IMR-90 (cell line): ENCODE data around the gene ERCC8. TPM values are rescaled to one million over a fixed set of nuclear protein-coding genes. Genes with fewer than 3 reads are reported as not detected.

Experiments used
- ATAC-seq: fragments of 200-7000 bp; cut with Tn5 transposase; 2 replicates; pipeline ENCODE4 v1.9.1; 2020; ENCODE audit warnings: low read depth, mild to moderate bottlenecking, moderate library complexity
- Bru-seq: library from RNA; stranded (reverse); fragments of 400-500 nt; gene quantifications from one replicate; lab custom pipeline; 2021; lab: Mats Ljungman, UMichigan
- BruChase-seq, 2 experiments: library from RNA; stranded (reverse); fragments of 400-500 nt; gene quantifications; one replicate each; lab custom pipeline; 2021; lab: Mats Ljungman, UMichigan
- BruUV-seq: library from RNA; stranded (reverse); fragments of 400-500 nt; replicated peaks from 2 replicates; lab custom pipeline; 2021; lab: Mats Ljungman, UMichigan
- CTCF ChIA-PET: fragments of 300-600 bp; formaldehyde crosslinking; extraction: SDS; loops from one replicate; lab custom pipeline; 2021; ENCODE audit warnings: antibody characterized with exemption; lab: Yijun Ruan, JAX
- POLR2A ChIA-PET: fragments of 300-600 bp; sonication (Branson Sonifier 250); formaldehyde crosslinking; loops from one replicate; lab custom pipeline; 2022; ENCODE audit warnings: antibody characterized with exemption; ENCODE audit not compliant: unreplicated experiment; lab: Charles Lee
- DNase-seq: peaks from one replicate; pipeline ENCODE4 v3.0.0; 2013
- H2AFZ ChIP-seq: replicated peaks from 2 replicates; pipeline ENCODE3; 2013; ENCODE audit warnings: low read length, mild to moderate bottlenecking; ENCODE audit not compliant: poor library complexity
- H2AK5ac ChIP-seq: 2 replicates; pipeline ENCODE4 v1.6.1; 2013; ENCODE audit warnings: low read depth, low read length, inconsistent platforms
- H2AK9ac ChIP-seq: replicated peaks from 2 replicates; pipeline ENCODE3; 2013; ENCODE audit warnings: mild to moderate bottlenecking, low read depth, low read length, moderate library complexity; ENCODE audit not compliant: poor library complexity
- H2BK120ac ChIP-seq: 2 replicates; pipeline ENCODE4 v1.6.1; 2013; ENCODE audit warnings: low read depth, low read length, inconsistent platforms
- H2BK15ac ChIP-seq: 3 replicates; pipeline ENCODE4 v1.6.1; 2013; ENCODE audit warnings: low read depth, low read length, inconsistent platforms
- H2BK20ac ChIP-seq: 2 replicates; pipeline ENCODE4 v1.6.1; 2013; ENCODE audit warnings: low read depth, mild to moderate bottlenecking, inconsistent platforms, low read length, moderate library complexity
- H2BK5ac ChIP-seq: 2 replicates; pipeline ENCODE4 v1.6.1; 2013; ENCODE audit warnings: mild to moderate bottlenecking, low read depth, low read length, inconsistent platforms; ENCODE audit not compliant: poor library complexity, severe bottlenecking
- H3K14ac ChIP-seq: replicated peaks from 2 replicates; pipeline ENCODE4 v1.6.1; 2013; ENCODE audit warnings: low read depth, low read length, inconsistent platforms
- H3K18ac ChIP-seq: 2 replicates; pipeline ENCODE4 v1.6.1; 2013; ENCODE audit warnings: low read depth, low read length, control low read depth
- H3K23ac ChIP-seq: 2 replicates; pipeline ENCODE4 v1.6.1; 2013; ENCODE audit warnings: low read depth, low read length, inconsistent platforms
- H3K27ac ChIP-seq: 2 replicates; pipeline ENCODE4 v1.5.1; 2013; ENCODE audit warnings: mild to moderate bottlenecking, control low read depth, low read length; ENCODE audit not compliant: insufficient read depth
- H3K27me3 ChIP-seq: 2 replicates; pipeline ENCODE4 v1.6.1; 2013; ENCODE audit warnings: low read length; ENCODE audit not compliant: control insufficient read depth, insufficient read depth
- H3K36me3 ChIP-seq: 2 replicates; pipeline ENCODE4 v1.6.1; 2013; ENCODE audit warnings: low read length, mixed read lengths; ENCODE audit not compliant: control insufficient read depth, insufficient read depth
- H3K4ac ChIP-seq: 2 replicates; pipeline ENCODE4 v1.6.1; 2013; ENCODE audit warnings: low read depth, low read length, inconsistent platforms
- H3K4me1 ChIP-seq: 2 replicates; pipeline ENCODE4 v1.6.1; 2013; ENCODE audit warnings: low read length, mixed read lengths; ENCODE audit not compliant: control insufficient read depth, insufficient read depth
- H3K4me2 ChIP-seq: 2 replicates; pipeline ENCODE4 v1.6.1; 2013; ENCODE audit warnings: low read depth, mild to moderate bottlenecking, control low read depth, low read length, moderate library complexity
- H3K4me3 ChIP-seq: 2 replicates; pipeline ENCODE4 v1.5.1; 2013; ENCODE audit warnings: low read depth, mild to moderate bottlenecking, control low read depth, low read length, moderate library complexity; ENCODE audit not compliant: insufficient read depth
- H3K56ac ChIP-seq: 2 replicates; pipeline ENCODE4 v1.6.1; 2013; ENCODE audit warnings: low read length, inconsistent platforms; ENCODE audit not compliant: insufficient read depth; ENCODE audit errors: extremely low read depth
- H3K79me1 ChIP-seq, 2 experiments: 2 replicates each; pipeline ENCODE4 v1.6.1; 2013; ENCODE audit warnings: low read length in 2 of 2, inconsistent platforms in 1 of 2, low read depth in 1 of 2
- H3K9ac ChIP-seq: 2 replicates; pipeline ENCODE4 v1.6.1; 2013; ENCODE audit warnings: low read depth, low read length, control low read depth
- H3K9me1 ChIP-seq: 2 replicates; pipeline ENCODE4 v1.6.1; 2013; ENCODE audit warnings: low read length, inconsistent platforms; ENCODE audit not compliant: insufficient read depth
- H3K9me3 ChIP-seq: 2 replicates; pipeline ENCODE4 v1.6.1; 2013; ENCODE audit warnings: low read length; ENCODE audit not compliant: control insufficient read depth, insufficient read depth
- H4K20me1 ChIP-seq: 2 replicates; pipeline ENCODE4 v1.6.1; 2013; ENCODE audit warnings: low read length, inconsistent platforms; ENCODE audit not compliant: insufficient read depth
- H4K5ac ChIP-seq: 2 replicates; pipeline ENCODE4 v1.6.1; 2013; ENCODE audit warnings: mild to moderate bottlenecking, low read depth, low read length, control low read depth
- H4K8ac ChIP-seq, 2 experiments: 2 replicates each; pipeline ENCODE4 v1.6.1; 2013; ENCODE audit warnings: low read depth in 2 of 2, low read length in 2 of 2, control low read depth in 1 of 2, inconsistent platforms in 1 of 2
- H4K91ac ChIP-seq: 2 replicates; pipeline ENCODE4 v1.6.1; 2013; ENCODE audit warnings: low read depth, low read length, inconsistent platforms; ENCODE audit not compliant: insufficient read depth
- BHLHE40 ChIP-seq: fragments of 150-350 bp; IDR thresholded peaks from 2 replicates; pipeline ENCODE4 v1.6.1; 2016; ENCODE audit warnings: mild to moderate bottlenecking, low read depth, low read length
- MXI1 ChIP-seq: IDR thresholded peaks from 2 replicates; pipeline ENCODE4 v1.6.1; 2012; ENCODE audit warnings: low read depth, mild to moderate bottlenecking, low read length, moderate library complexity, borderline replicate concordance
- POLR2A ChIP-seq: IDR thresholded peaks from 2 replicates; pipeline ENCODE4 v1.6.1; 2012; ENCODE audit warnings: mild to moderate bottlenecking, low read depth, low read length
- WGBS, 2 experiments: methylation state at CpG; one replicate each; pipeline versions ENCODE4 v1.1.5 to v1.1.7; 2013; ENCODE audit warnings: missing lambda C conversion rate in 2 of 2; ENCODE audit not compliant: insufficient read length in 1 of 2; ENCODE audit errors: extremely low coverage in 2 of 2; 5-methylcytosine and 5-hydroxymethylcytosine counted together
- dilution Hi-C: fragments of 300-500 bp; cut with HindIII; formaldehyde crosslinking; loops from one replicate; pipeline ENCODE4 v1.14.3; 2018; ENCODE audit warnings: low sequenced_read_pairs; ENCODE audit not compliant: unreplicated experiment
- in situ Hi-C: fragments of 300-500 bp; cut with MboI; formaldehyde crosslinking; loops from 3 replicates; pipeline ENCODE4 v1.14.3; 2019; ENCODE audit warnings: low sequenced_read_pairs, inconsistent platforms, mixed read lengths
- intact Hi-C: fragments of 100-400 bp; cut with micrococcal nuclease; formaldehyde crosslinking; loops from 2 replicates; pipeline ENCODE4 v1.10.0; 2022
- long read RNA-seq: library from polyadenylated mRNA; unstranded; transcript quantifications from one replicate; pipeline ENCODE4 v2.0.0, GENCODE V29; 2021; ENCODE audit not compliant: unreplicated experiment
- polyA plus RNA-seq, 3 experiments: library from polyadenylated mRNA; depleted of rRNA; stranded (reverse); fragments of >200 nt; gene quantifications; 2 replicates each; pipeline ENCODE4 v1.2.3, GENCODE V29; 2012; ENCODE audit warnings: low replicate concordance in 1 of 3
- total RNA-seq: library from RNA; depleted of rRNA; stranded (reverse); fragments of >200 nt; gene quantifications from 2 replicates; pipeline ENCODE4 v1.2.3, GENCODE V29; 2012; rRNA removed

The ERCC8 gene, protein sequence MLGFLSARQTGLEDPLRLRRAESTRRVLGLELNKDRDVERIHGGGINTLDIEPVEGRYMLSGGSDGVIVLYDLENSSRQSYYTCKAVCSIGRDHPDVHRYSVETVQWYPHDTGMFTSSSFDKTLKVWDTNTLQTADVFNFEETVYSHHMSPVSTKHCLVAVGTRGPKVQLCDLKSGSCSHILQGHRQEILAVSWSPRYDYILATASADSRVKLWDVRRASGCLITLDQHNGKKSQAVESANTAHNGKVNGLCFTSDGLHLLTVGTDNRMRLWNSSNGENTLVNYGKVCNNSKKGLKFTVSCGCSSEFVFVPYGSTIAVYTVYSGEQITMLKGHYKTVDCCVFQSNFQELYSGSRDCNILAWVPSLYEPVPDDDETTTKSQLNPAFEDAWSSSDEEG
- 29.2 and 36.7 TPM in 2 replicates for total RNA-seq
- polyA plus RNA-seq (2012; rRNA removed): 9.1 and 12.6 TPM in 2 replicates
- 2.7 and 3.2 TPM in 2 replicates for polyA plus RNA-seq (2012; cell fraction: cytosol; rRNA removed)
- 1.7 and 9.5 TPM in 2 replicates for polyA plus RNA-seq (2012; cell fraction: nucleus; rRNA removed; ENCODE audit: low replicate concordance)
- Bru-seq, nascent RNA: percentile 68 among the genes with signal in this experiment
- percentile 65 among the genes with signal in this experiment for BruChase-seq, experiment 1, labeled RNA remaining after a 6-hour chase
- percentile 69 among the genes with signal in this experiment for BruChase-seq, experiment 2, labeled RNA remaining after a 2-hour chase
- long read RNA-seq, transcript ERCC8-201 (12 exons, 2,017 nt): major isoform, 15 of 21 reads
- long read RNA-seq, partial matches to known transcripts: 1 of 21 reads
- long read RNA-seq, other reads (novel, unspliced or antisense): 5 of 21 reads

DNA sequence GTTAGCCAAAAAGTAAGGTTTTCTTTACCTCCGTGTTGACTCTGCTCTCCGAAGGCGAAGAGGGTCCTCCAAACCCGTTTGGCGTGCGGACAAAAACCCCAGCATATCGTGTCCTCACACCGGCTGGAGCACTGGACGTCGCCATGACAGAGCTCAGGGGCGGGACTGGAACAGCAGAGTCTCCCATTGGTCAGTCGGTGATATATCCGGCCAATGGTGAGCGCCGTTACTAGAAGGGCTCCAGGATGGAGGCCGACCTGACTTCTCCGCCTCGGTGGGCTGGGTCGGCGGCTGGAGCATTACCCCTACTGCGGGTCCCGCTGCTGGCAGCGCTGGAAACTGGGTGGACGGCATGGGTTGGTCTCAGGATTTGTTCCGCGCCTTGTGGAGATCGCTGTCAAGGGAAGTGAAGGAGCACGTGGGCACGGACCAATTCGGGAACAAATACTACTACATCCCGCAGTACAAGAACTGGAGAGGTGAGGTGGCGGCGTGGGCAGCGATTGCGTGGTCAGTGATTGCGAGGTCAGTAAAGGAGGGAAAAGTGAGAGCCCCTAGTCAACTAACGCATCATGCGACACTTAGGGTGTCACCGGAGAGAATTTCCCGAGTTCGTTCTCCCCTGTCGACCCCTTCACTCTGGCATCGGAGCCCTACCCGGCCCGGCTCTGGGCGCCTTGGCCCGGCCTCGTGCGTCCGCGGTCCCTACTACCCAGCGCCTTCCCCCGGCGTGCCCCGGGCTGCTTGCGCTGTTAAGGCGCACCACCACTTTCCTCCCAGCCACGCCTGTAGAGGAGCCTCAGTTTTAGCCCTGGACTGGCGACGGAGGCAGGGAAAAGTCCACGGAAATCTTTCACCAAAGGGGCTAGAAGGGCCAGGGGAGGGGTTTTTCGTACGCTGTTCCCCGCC is at the start of gene ERCC8, which contains the start of gene NDUFAF2:
ERCC8 (minus strand) TSS at position 167 of the 909 bp plus-strand sequence; CDS start at position 105, 62 bp downstream.
NDUFAF2 (plus strand) TSS at position 302 of the 909 bp plus-strand sequence; CDS start at position 353, 51 bp downstream.
- TF ChIP-seq POLR2A: peak; percentile 65; the same call in 1 of the 2 replicates
- TF ChIP-seq BHLHE40: no peak
- peak; percentile 90; the same call in 1 of the 2 replicates for TF ChIP-seq MXI1
- Histone ChIP-seq H3K79me1 (peaks cover 20 to 52% of the 10 kb centered on the region in 2 experiments; a peak in 3 of 4 replicates), H3K4me2 (peak within 1 kb of the TSS; percentile 89), H3K14ac (peak within 1 kb of the TSS; percentile 76), H3K36me3 (no peaks in the 10 kb centered on the region), H3K27me3 (no peaks in the 10 kb centered on the region), H2BK5ac (peak within 1 kb of the TSS; percentile 51), H2AK5ac (no peak within 1 kb of the TSS), H3K23ac (peak within 1 kb of the TSS; percentile 98), H4K8ac (peak within 1 kb of the TSS; percentile 59 to 90), H4K20me1 (peaks cover 4% of the 10 kb centered on the region; the same call in 1 of the 2 replicates), H3K4me3 (peak within 1 kb of the TSS; percentile 88), H3K4ac (peak within 1 kb of the TSS; percentile 83), H3K56ac (peak within 1 kb of the TSS; percentile 29), H4K91ac (peak within 1 kb of the TSS; percentile 65), H2BK120ac (no peak within 1 kb of the TSS), H3K9me3 (no peaks in the 10 kb centered on the region), H2AFZ (peak within 1 kb of the TSS; percentile 95), H3K27ac (peak within 1 kb of the TSS; percentile 50), H3K18ac (peak within 1 kb of the TSS; percentile 57; the same call in 1 of the 2 replicates), H4K5ac (peak within 1 kb of the TSS; percentile 93), H3K9me1 (no peaks in the 10 kb centered on the region), H2BK15ac (no peak within 1 kb of the TSS; the same call in 2 of the 3 replicates), H3K4me1 (no peaks in the 10 kb centered on the region), H2BK20ac (no peak within 1 kb of the TSS), H3K9ac (peak within 1 kb of the TSS; percentile 80), H2AK9ac (peak within 1 kb of the TSS; percentile 94)
- in situ Hi-C loops: loop anchor here (10.0 kb wide), 1 partner anchor 240 kb away; the partner anchor contains the start of gene DEPDC1B
- BruUV-seq: no TSS peak
- dilution Hi-C loops: no loop called here
- ATAC-seq (peak; percentile 97), DNase-seq (peak; percentile 92)
- 4% methylated on average over 13 of the region's 64 CpGs; no CpG with 5 or more reads in 1 of the 2 experiments for WGBS, 2 experiments
- ChIA-PET CTCF (interaction anchor here (0.6 kb wide), 2 partner anchors 13 to 1634 kb away, joined by 3 to 4 read pairs; partner anchors contain the start of gene LRRC70), POLR2A (no interaction called here)
- intact Hi-C loops: loop anchor here (5.0 kb wide), 2 partner anchors 248 to 268 kb away; no protein-coding TSS in a partner anchor
